ENCODE measurements around the gene TPT1. TPM values are rescaled to one million over a fixed set of nuclear protein-coding genes. Genes with fewer than 3 reads are reported as not detected.

Gene TPT1
- total RNA-seq, 1 experiment from 2014 or later, result 3,278 TPM

DNA sequence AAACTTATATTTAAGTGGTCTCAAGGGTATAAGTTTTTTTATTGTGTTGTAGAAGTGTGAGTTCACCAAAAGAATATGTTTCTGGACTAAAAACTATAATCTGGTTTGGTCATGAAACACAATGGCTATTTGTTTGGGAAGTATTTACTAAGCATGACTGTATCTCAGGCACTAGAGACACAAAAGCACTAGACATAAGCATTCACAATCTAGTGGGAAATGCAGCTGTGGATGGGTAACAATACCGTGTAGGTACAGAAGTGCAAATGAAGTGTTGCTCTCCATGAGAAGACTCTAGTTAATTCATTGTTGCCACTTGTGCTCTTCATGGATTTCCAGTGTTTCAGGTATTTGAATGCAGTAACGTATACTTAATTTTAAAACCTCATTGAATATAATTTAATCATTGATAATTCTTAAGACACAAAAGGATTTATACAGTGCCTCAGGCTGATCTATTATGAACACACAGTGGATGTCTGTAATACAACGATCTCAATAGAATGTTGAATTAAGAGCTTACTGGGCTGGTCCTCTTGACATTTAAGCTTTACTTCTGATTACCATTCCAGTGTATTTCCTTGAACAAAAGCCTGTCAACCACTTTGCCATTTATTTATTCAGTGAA lies 50.9 kb downstream of the TPT1 start:
- no peak overlapping the region for H3K4me3 ChIP-seq
- no peaks in the 10 kb centered on the region; the same call in 1 of the 2 replicates for H3K4me1 ChIP-seq
- no peak for DNase-seq
- H3K27me3 ChIP-seq, result no peaks in the 10 kb centered on the region
- no peaks in the 10 kb centered on the region for H3K36me3 ChIP-seq
- H3K27ac ChIP-seq, result no peak overlapping the region
- no peaks in the 10 kb centered on the region for H3K9me3 ChIP-seq (replicated peaks)

Other genes starting within 250 kb of the TPT1 start
- 25.0 and 28.0 TPM in 2 replicates for gene GTF2F2, start 220.7 kb downstream of the TPT1 start, total RNA-seq (2014; rRNA removed; shearing (Covaris generic))
- gene KCTD4, start 140.1 kb downstream of the TPT1 start, total RNA-seq (2014; rRNA removed; shearing (Covaris generic)), result not detected in 2 replicates
- gene SLC25A30, start 77.2 kb upstream of the TPT1 start, total RNA-seq (2014; rRNA removed; shearing (Covaris generic)), result 8.2 and 8.7 TPM in 2 replicates
- 24.1 and 25.4 TPM in 2 replicates for gene COG3, start 123.8 kb upstream of the TPT1 start, total RNA-seq (2014; rRNA removed; shearing (Covaris generic))

Measured in SJCRH30 (cell line).